HG02870 (cell line): ENCODE measurements around the gene POLA1.
"Not testable (repeated sequence)": the region's sequence is repeated elsewhere in the genome, so short reads cannot be mapped to it uniquely, and the experiment has no call there.

ENCODE experiments used
- ATAC-seq: cut with Tn5 transposase; IDR thresholded peaks from one replicate; pipeline ENCODE4 v1.9.1; 2021; ENCODE audit warnings: mild to moderate bottlenecking, moderate library complexity; ENCODE audit not compliant: unreplicated experiment

The POLA1 gene

GRCh38 chrX:24693453-24694202 is at the start of gene POLA1:
POLA1 (plus strand) TSS chrX:24693918; CDS start chrX:24693962, 44 bp downstream.
- peak; percentile 93 for ATAC-seq

GRCh38 chrX:24646006-24646405 is 47.7 kb upstream of the POLA1 start:
- ATAC-seq: no peak

- peak; percentile 13 for ATAC-seq
Observed at GRCh38 chrX:24646745-24647182, 47.0 kb upstream of the POLA1 start.

- peak; percentile 91 for ATAC-seq
Observed at GRCh38 chrX:24647257-24648058, 46.3 kb upstream of the POLA1 start, which contains the start of gene PCYT1B. PCYT1B (minus strand) TSS chrX:24647347; CDS start chrX:24647105, 242 bp downstream.

GRCh38 chrX:24648495-24648894 is 45.2 kb upstream of the POLA1 start:
- ATAC-seq: no peak

- no peak for ATAC-seq
Observed at GRCh38 chrX:24651783-24652182, 41.9 kb upstream of the POLA1 start.

GRCh38 chrX:24655679-24656078 is 38.0 kb upstream of the POLA1 start:
- not testable (repeated sequence) for ATAC-seq

GRCh38 chrX:24657671-24658386 is 35.9 kb upstream of the POLA1 start:
- ATAC-seq: no peak

GRCh38 chrX:24658421-24658820 is 35.3 kb upstream of the POLA1 start:
- ATAC-seq: no peak

GRCh38 chrX:24659106-24659505 is 34.6 kb upstream of the POLA1 start:
- ATAC-seq: no peak

- ATAC-seq: no peak
Observed at GRCh38 chrX:24659646-24660045, 34.1 kb upstream of the POLA1 start.

- ATAC-seq: no peak
Observed at GRCh38 chrX:24661292-24661691, 32.4 kb upstream of the POLA1 start.

GRCh38 chrX:24662352-24662751 is 31.4 kb upstream of the POLA1 start:
- ATAC-seq: no peak

- ATAC-seq: no peak
Observed at GRCh38 chrX:24668111-24668510, 25.6 kb upstream of the POLA1 start.

- no peak for ATAC-seq
Observed at GRCh38 chrX:24672701-24673190, 21.0 kb upstream of the POLA1 start.

- no peak for ATAC-seq
Observed at GRCh38 chrX:24673424-24673823, 20.3 kb upstream of the POLA1 start.

GRCh38 chrX:24676403-24677024 is 17.2 kb upstream of the POLA1 start:
- no peak for ATAC-seq

GRCh38 chrX:24682739-24683432 is 10.8 kb upstream of the POLA1 start:
- ATAC-seq: no peak

- ATAC-seq: no peak
Observed at GRCh38 chrX:24684048-24684447, 9.7 kb upstream of the POLA1 start.

- no peak for ATAC-seq
Observed at GRCh38 chrX:24692305-24692704, 1.4 kb upstream of the POLA1 start.
